Mesenchymal stem cell (in vitro differentiated cells and primary cell): Measurements from ENCODE around the gene ZNF821.

ENCODE experiments used
- DNase-seq: peaks from one replicate; pipeline ENCODE4 v3.0.0-alpha.2; 2013
- H2AFZ ChIP-seq: one replicate; pipeline ENCODE4 v1.6.1; 2013; ENCODE audit warnings: low read depth, mild to moderate bottlenecking, control low read depth, inconsistent platforms, low read length, moderate library complexity
- H2AK5ac ChIP-seq: 2 replicates; pipeline ENCODE4 v1.6.1; 2013; ENCODE audit warnings: low read length, moderate library complexity, mild to moderate bottlenecking, inconsistent platforms; ENCODE audit not compliant: severe bottlenecking
- H2BK120ac ChIP-seq: one replicate; pipeline ENCODE4 v1.6.1; 2013; ENCODE audit warnings: low read depth, mild to moderate bottlenecking, inconsistent platforms, low read length, moderate library complexity
- H2BK12ac ChIP-seq, 2 experiments: one replicate each; pipeline ENCODE4 v1.6.1; 2013; ENCODE audit warnings: inconsistent platforms in 2 of 2, low read length in 2 of 2, mild to moderate bottlenecking in 2 of 2, moderate library complexity in 2 of 2, control low read depth in 1 of 2
- H2BK15ac ChIP-seq: one replicate; pipeline ENCODE4 v1.6.1; 2013; ENCODE audit warnings: mild to moderate bottlenecking, low read depth, inconsistent platforms; ENCODE audit not compliant: poor library complexity, severe bottlenecking
- H2BK5ac ChIP-seq: 2 replicates; pipeline ENCODE4 v1.6.1; 2013; ENCODE audit warnings: low read depth, mild to moderate bottlenecking, low read length, control low read depth, inconsistent platforms; ENCODE audit not compliant: poor library complexity, severe bottlenecking
- H3K14ac ChIP-seq, 2 experiments: one replicate each; pipeline ENCODE4 v1.6.1; 2013; ENCODE audit warnings: inconsistent platforms in 2 of 2, low read length in 2 of 2, control low read depth in 1 of 2, mild to moderate bottlenecking in 1 of 2, moderate library complexity in 1 of 2
- H3K18ac ChIP-seq, 2 experiments: one replicate each; pipeline ENCODE4 v1.6.1; 2013; ENCODE audit warnings: inconsistent platforms in 2 of 2, low read length in 2 of 2, control low read depth in 1 of 2, low read depth in 1 of 2, mild to moderate bottlenecking in 1 of 2
- H3K23ac ChIP-seq, 2 experiments: one replicate each; pipeline ENCODE4 v1.6.1; 2013; ENCODE audit warnings: inconsistent platforms in 2 of 2, low read length in 2 of 2, mild to moderate bottlenecking in 2 of 2, moderate library complexity in 2 of 2, control low read depth in 1 of 2
- H3K27ac ChIP-seq: 2 replicates; pipeline ENCODE4 v1.5.1; 2013; ENCODE audit warnings: mild to moderate bottlenecking, moderate library complexity, low read length, control low read depth, inconsistent platforms; ENCODE audit not compliant: poor library complexity, severe bottlenecking
- H3K27me3 ChIP-seq, 2 experiments: 2 replicates each; pipeline versions ENCODE4 v1.6.1 to v1.7.0; 2013; ENCODE audit warnings: low read length in 2 of 2, mild to moderate bottlenecking in 2 of 2, moderate library complexity in 2 of 2, control low read depth in 1 of 2, inconsistent platforms in 1 of 2; ENCODE audit not compliant: control insufficient read depth in 1 of 2, insufficient read depth in 1 of 2
- H3K36me3 ChIP-seq, 2 experiments: 2 replicates each; pipeline versions ENCODE4 v1.6.1 to v1.7.0; 2013; ENCODE audit warnings: low read length in 2 of 2, control low read depth in 1 of 2, inconsistent platforms in 1 of 2, low read depth in 1 of 2, mild to moderate bottlenecking in 1 of 2; ENCODE audit not compliant: insufficient read depth in 2 of 2, control insufficient read depth in 1 of 2
- H3K4ac ChIP-seq, 2 experiments: one replicate each; pipeline ENCODE4 v1.6.1; 2013; ENCODE audit warnings: inconsistent platforms in 2 of 2, low read length in 2 of 2, mild to moderate bottlenecking in 2 of 2, moderate library complexity in 2 of 2, control low read depth in 1 of 2, low read depth in 1 of 2
- H3K4me1 ChIP-seq: 2 replicates; pipeline ENCODE4 v1.6.1; 2013; ENCODE audit warnings: low read depth, low read length, control low read depth; ENCODE audit not compliant: control insufficient read depth, insufficient read depth
- H3K4me2 ChIP-seq: 2 replicates; pipeline ENCODE4 v1.6.1; 2013; ENCODE audit warnings: low read length, mild to moderate bottlenecking, inconsistent platforms; ENCODE audit not compliant: poor library complexity, severe bottlenecking
- H3K4me3 ChIP-seq, 2 experiments: 2 replicates each; pipeline versions ENCODE4 v1.5.1 to v1.7.0; 2013; ENCODE audit warnings: low read length in 2 of 2, mild to moderate bottlenecking in 2 of 2, control low read depth in 1 of 2, low read depth in 1 of 2; ENCODE audit not compliant: insufficient read depth in 1 of 2
- H3K79me1 ChIP-seq: replicated peaks from 2 replicates; pipeline ENCODE4 v1.6.1; 2013; ENCODE audit warnings: mild to moderate bottlenecking, control low read depth, low read length, inconsistent platforms; ENCODE audit not compliant: poor library complexity, severe bottlenecking
- H3K9ac ChIP-seq: 2 replicates; pipeline ENCODE4 v1.7.0; 2013; ENCODE audit warnings: mild to moderate bottlenecking, low read length, moderate library complexity
- H3K9me3 ChIP-seq: 2 replicates; pipeline ENCODE4 v1.7.0; 2013; ENCODE audit warnings: mild to moderate bottlenecking, low read length; ENCODE audit not compliant: control insufficient read depth
- H4K8ac ChIP-seq: one replicate; pipeline ENCODE4 v1.6.1; 2013; ENCODE audit warnings: inconsistent platforms, mild to moderate bottlenecking, low read length, moderate library complexity
- H4K91ac ChIP-seq: one replicate; pipeline ENCODE4 v1.6.1; 2013; ENCODE audit warnings: mild to moderate bottlenecking, low read length, inconsistent platforms
- WGBS: methylation state at CpG from one replicate; pipeline ENCODE4 v1.1.7; 2013; ENCODE audit warnings: mixed read lengths; 5-methylcytosine and 5-hydroxymethylcytosine counted together

The ZNF821 gene

DNA sequence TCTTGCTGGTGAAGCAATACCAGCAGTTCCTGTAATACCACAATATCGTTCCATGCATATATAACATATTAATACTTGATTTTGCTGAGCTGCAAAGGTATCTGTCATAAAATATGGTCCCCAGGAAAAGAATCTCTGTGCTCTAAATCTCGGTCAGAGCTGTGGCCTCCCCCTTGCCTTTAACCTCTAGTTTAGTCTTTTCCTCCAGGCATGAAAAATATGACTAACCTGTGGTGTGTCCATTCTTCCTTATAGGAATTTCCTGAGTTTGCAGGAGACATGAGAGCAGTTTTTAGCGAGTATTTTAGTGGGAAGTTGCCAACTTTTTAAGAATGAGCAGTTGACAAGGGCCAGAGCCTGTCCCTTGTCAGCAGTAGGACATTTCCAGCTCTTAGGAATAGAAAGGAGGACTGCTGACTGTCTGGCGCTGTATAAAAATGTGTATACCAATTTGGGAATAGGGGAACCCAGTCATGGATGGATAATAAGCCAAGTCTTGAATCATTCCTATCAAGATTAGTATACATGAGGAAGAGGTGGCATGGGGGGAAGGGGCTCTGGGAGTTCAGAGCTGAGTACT lies 29.5 kb downstream of the ZNF821 start:
- no peak overlapping the region for H4K8ac ChIP-seq
- H2AFZ ChIP-seq = no peak overlapping the region

GRCh38 chr16:71853413-71853812 lies 30.6 kb downstream of the ZNF821 start:
- Histone ChIP-seq H2AFZ (no peak overlapping the region), H2BK12ac (no peak overlapping the region), H3K4me3 (no peak overlapping the region), H2AK5ac (peak overlapping the region; percentile 61), H3K4ac (no peak overlapping the region), H3K18ac (no peak overlapping the region), H3K14ac (no peak overlapping the region), H3K9ac (no peak overlapping the region), H3K4me2 (no peak overlapping the region), H3K27me3 (no peaks in the 10 kb centered on the region), H3K27ac (no peak overlapping the region), H3K9me3 (no peaks in the 10 kb centered on the region), H3K36me3 (peaks cover 54 to 70% of the 10 kb centered on the region in 2 experiments), H2BK15ac (no peak overlapping the region), H2BK5ac (no peak overlapping the region), H4K91ac (no peak overlapping the region), H3K4me1 (peaks cover 15% of the 10 kb centered on the region), H3K79me1 (peaks cover 60% of the 10 kb centered on the region), H2BK120ac (no peak overlapping the region), H4K8ac (no peak overlapping the region), H3K23ac (no peak overlapping the region)
- DNase-seq = no peak
- 91% methylated on average over 2 of the region's 4 CpGs for WGBS

More for the DNA sequence above, 29.5 kb downstream of the ZNF821 start:
- no peak overlapping the region for H3K4ac ChIP-seq
- H3K4me2 ChIP-seq = no peak overlapping the region
- H3K18ac ChIP-seq = no peak overlapping the region
- H3K36me3 ChIP-seq = peaks cover 47 to 70% of the 10 kb centered on the region in 2 experiments
- H3K9me3 ChIP-seq = no peaks in the 10 kb centered on the region
- H2BK15ac ChIP-seq = no peak overlapping the region
- WGBS = 100% methylated on average over 3 of the region's 4 CpGs
- peaks cover 54% of the 10 kb centered on the region for H3K79me1 ChIP-seq
- H2AK5ac ChIP-seq = peak overlapping the region; percentile 11
- H3K9ac ChIP-seq = no peak overlapping the region
- no peak overlapping the region for H3K23ac ChIP-seq
- H2BK12ac ChIP-seq = no peak overlapping the region
- no peak overlapping the region for H2BK120ac ChIP-seq
- H2BK5ac ChIP-seq = no peak overlapping the region
- H3K27me3 ChIP-seq = no peaks in the 10 kb centered on the region
- peak overlapping the region; percentile 64 for H3K27ac ChIP-seq
- no peak overlapping the region for H3K4me3 ChIP-seq
- H3K14ac ChIP-seq = no peak overlapping the region
- peaks cover 15% of the 10 kb centered on the region for H3K4me1 ChIP-seq
- DNase-seq = no peak
- no peak overlapping the region for H4K91ac ChIP-seq

DNA sequence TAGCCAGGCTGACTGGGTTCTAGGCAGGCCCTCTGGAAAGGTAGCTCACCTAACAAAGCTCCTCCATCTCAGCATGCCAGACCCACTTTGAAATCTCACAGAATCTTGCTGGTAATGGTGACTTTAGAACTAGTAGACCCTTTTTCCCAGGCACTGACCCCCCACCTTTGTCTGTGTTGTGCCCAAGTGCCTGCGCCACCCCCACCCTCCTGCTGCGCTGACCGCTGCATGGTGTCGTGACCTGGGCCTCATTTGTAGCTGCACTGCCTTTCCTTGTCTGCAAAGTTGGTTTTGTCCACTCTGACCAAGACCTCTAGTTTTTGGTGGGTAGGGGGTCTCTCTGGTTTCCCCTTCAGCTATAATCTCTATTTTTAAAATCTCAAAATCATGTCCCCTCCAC lies 31.4 kb downstream of the ZNF821 start:
- no peaks in the 10 kb centered on the region for H3K9me3 ChIP-seq
- no peaks in the 10 kb centered on the region for H3K27me3 ChIP-seq
- H4K8ac ChIP-seq = no peak overlapping the region
- H3K79me1 ChIP-seq = peaks cover 64% of the 10 kb centered on the region
- no peak overlapping the region for H3K4me2 ChIP-seq
- no peak overlapping the region for H3K18ac ChIP-seq
- H2AFZ ChIP-seq = no peak overlapping the region
- peak overlapping the region in 1 of 2 experiments; percentile 39 for H3K4me3 ChIP-seq
- H3K27ac ChIP-seq = no peak overlapping the region
- peaks cover 51 to 78% of the 10 kb centered on the region in 2 experiments for H3K36me3 ChIP-seq
- H2BK120ac ChIP-seq = no peak overlapping the region
- H2AK5ac ChIP-seq = no peak overlapping the region
- H2BK5ac ChIP-seq = no peak overlapping the region
- H3K14ac ChIP-seq = no peak overlapping the region
- H3K4me1 ChIP-seq = peaks cover 12% of the 10 kb centered on the region
- no peak overlapping the region for H3K23ac ChIP-seq
- H3K4ac ChIP-seq = no peak overlapping the region
- DNase-seq = no peak
- WGBS = 97% methylated on average over 4 of the region's 4 CpGs
- no peak overlapping the region for H4K91ac ChIP-seq
- H3K9ac ChIP-seq = peak overlapping the region; percentile 60
- H2BK12ac ChIP-seq = no peak overlapping the region
- no peak overlapping the region for H2BK15ac ChIP-seq

DNA sequence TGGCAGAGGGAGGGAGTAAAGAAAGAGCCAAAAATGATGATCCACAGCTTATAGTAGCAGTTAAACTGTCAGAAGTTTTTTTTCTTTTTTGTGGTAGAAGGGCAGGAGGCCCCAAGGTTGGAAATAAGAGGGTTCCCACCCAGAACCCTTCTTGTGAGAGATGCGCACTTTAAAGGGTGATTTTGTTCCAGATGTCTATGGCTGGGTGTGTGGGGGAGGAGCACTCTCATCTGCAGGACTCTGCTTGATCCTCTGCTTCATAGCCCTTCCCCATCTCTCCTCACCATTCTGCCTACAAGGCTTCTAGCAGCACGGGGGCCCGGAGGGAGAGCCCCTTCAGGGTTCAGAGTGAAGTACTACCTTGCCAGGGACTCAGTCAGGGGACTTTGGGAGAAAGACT lies 31.8 kb downstream of the ZNF821 start:
- H2BK15ac ChIP-seq = no peak overlapping the region
- H2BK120ac ChIP-seq = no peak overlapping the region
- no peak overlapping the region for H3K4ac ChIP-seq
- H4K8ac ChIP-seq = no peak overlapping the region
- 92% methylated on average over 2 of the region's 3 CpGs for WGBS
- no peaks in the 10 kb centered on the region for H3K9me3 ChIP-seq
- H2BK12ac ChIP-seq = no peak overlapping the region
- peaks cover 63% of the 10 kb centered on the region for H3K79me1 ChIP-seq
- peak overlapping the region in 1 of 2 experiments; percentile 39 for H3K4me3 ChIP-seq
- H2AFZ ChIP-seq = no peak overlapping the region
- no peak overlapping the region for H3K4me2 ChIP-seq
- peak overlapping the region; percentile 60 for H3K9ac ChIP-seq
- H3K4me1 ChIP-seq = peaks cover 12% of the 10 kb centered on the region
- H2AK5ac ChIP-seq = no peak overlapping the region
- no peak overlapping the region for H3K27ac ChIP-seq
- peaks cover 51 to 78% of the 10 kb centered on the region in 2 experiments for H3K36me3 ChIP-seq
- no peak overlapping the region for H3K14ac ChIP-seq
- no peak for DNase-seq
- no peak overlapping the region for H4K91ac ChIP-seq
- no peak overlapping the region for H3K23ac ChIP-seq
- no peak overlapping the region for H2BK5ac ChIP-seq
- no peak overlapping the region for H3K18ac ChIP-seq
- H3K27me3 ChIP-seq = no peaks in the 10 kb centered on the region
